Neutrophil (primary cell): ENCODE data around the gene PIK3R6.
"Not testable (repeated sequence)": the region's sequence is repeated elsewhere in the genome, so short reads cannot be mapped to it uniquely, and the experiment has no call there.

Source experiments
- H3K27ac ChIP-seq: fragments of 200-600 bp; sonication (generic); 2 replicates; pipeline ENCODE4 v1.5.1; 2016; ENCODE audit warnings: mild to moderate bottlenecking, moderate library complexity
- H3K27me3 ChIP-seq: fragments of 200-600 bp; sonication (generic); 2 replicates; pipeline ENCODE4 v1.6.0; 2016; ENCODE audit warnings: mild to moderate bottlenecking
- H3K36me3 ChIP-seq: fragments of 200-600 bp; sonication (generic); 2 replicates; pipeline ENCODE4 v1.5.1; 2017
- H3K4me1 ChIP-seq, 2 experiments: fragments of 200-600 bp in 1 of 2; sonication (generic) in 1 of 2; 1 replicate in 1 of 2; 2 replicates in 1 of 2; pipeline versions ENCODE4 v1.5.1 to v1.6.1; 2013 to 2016; ENCODE audit warnings: low read depth in 1 of 2, low read length in 1 of 2, mild to moderate bottlenecking in 1 of 2, moderate library complexity in 1 of 2; ENCODE audit not compliant: control insufficient read depth in 1 of 2, insufficient read depth in 1 of 2
- H3K4me3 ChIP-seq, 2 experiments: fragments of 200-600 bp in 1 of 2; sonication (generic) in 1 of 2; 1 replicate in 1 of 2; 2 replicates in 1 of 2; pipeline ENCODE4 v1.5.1; 2013 to 2016; ENCODE audit warnings: low read depth in 1 of 2, low read length in 1 of 2, mild to moderate bottlenecking in 1 of 2, moderate library complexity in 1 of 2
- H3K9me3 ChIP-seq: fragments of 200-600 bp; sonication (generic); 2 replicates; pipeline ENCODE4 v1.5.1; 2016
- TF ChIP-seq, protein P1 (sequence below): fragments of 200-600 bp; sonication (generic); IDR thresholded peaks from 2 replicates; pipeline ENCODE4 v1.5.1; 2016; ENCODE audit warnings: antibody characterized with exemption

The PIK3R6 gene

DNA sequence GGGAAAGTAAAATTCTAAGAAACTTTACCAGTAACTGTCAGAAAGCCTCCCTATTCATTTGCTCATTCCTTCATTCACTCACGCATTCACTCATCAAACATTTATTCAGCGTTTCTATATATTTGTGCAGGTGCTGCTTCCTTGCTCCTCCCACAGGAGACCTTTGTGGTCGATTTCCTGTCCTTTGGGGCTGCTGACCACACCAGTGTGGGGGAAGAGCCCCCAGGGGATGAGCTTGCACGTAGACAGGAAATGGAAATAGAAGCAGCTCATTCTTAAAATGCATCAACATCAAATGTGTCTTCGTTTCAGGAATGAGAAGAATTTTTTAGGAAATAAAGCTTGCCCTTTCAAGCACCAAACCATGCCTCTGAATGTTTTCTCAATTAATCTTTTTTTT is 9.6 kb downstream of the PIK3R6 start:
- peaks cover 59 to 63% of the 10 kb centered on the region in 2 experiments for H3K4me1 ChIP-seq
- no peaks in the 10 kb centered on the region for H3K36me3 ChIP-seq
- TF ChIP-seq, protein P1, sequence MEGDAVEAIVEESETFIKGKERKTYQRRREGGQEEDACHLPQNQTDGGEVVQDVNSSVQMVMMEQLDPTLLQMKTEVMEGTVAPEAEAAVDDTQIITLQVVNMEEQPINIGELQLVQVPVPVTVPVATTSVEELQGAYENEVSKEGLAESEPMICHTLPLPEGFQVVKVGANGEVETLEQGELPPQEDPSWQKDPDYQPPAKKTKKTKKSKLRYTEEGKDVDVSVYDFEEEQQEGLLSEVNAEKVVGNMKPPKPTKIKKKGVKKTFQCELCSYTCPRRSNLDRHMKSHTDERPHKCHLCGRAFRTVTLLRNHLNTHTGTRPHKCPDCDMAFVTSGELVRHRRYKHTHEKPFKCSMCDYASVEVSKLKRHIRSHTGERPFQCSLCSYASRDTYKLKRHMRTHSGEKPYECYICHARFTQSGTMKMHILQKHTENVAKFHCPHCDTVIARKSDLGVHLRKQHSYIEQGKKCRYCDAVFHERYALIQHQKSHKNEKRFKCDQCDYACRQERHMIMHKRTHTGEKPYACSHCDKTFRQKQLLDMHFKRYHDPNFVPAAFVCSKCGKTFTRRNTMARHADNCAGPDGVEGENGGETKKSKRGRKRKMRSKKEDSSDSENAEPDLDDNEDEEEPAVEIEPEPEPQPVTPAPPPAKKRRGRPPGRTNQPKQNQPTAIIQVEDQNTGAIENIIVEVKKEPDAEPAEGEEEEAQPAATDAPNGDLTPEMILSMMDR = no peak
- H3K9me3 ChIP-seq = no peaks in the 10 kb centered on the region
- no peak overlapping the region for H3K4me3 ChIP-seq
- peak overlapping the region; percentile 79 for H3K27ac ChIP-seq
- H3K27me3 ChIP-seq = no peaks in the 10 kb centered on the region

DNA sequence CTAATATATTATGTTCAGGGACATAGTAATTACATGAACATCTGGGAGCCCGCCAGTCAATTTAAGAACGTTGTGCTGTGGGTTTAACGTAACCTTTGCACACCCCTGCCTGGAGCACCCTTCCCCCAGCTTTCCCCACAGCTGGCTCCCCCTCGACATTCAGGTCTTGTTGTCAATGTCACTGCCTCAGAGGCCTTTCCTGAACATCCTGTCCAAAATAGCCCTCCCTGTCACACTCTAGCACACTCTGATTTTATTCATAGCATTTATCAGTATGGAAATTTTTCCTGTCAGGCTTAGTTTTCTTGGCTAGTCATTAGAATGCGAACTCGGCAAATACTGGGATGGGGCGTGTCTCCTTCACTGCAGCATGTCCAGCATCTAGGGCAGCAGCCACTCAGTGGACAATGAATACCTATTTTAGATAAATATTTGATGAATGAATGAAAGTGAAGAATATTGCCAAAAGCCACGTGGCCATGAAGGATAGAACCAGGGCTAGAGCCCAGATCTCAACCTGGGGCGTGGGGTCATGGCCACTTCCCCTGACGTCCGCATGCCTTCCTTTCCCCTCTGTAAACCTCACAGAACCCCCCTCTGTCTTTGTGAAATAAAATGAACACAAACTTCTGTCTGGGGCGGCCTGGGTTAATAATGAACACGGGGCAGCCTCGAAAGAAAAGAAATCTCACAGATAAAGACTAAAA is 10.5 kb downstream of the PIK3R6 start:
- TF ChIP-seq, protein P1 = no peak
- H3K4me1 ChIP-seq = peaks cover 50 to 54% of the 10 kb centered on the region in 2 experiments
- H3K27me3 ChIP-seq = no peaks in the 10 kb centered on the region
- peak overlapping the region; percentile 79 for H3K27ac ChIP-seq
- H3K9me3 ChIP-seq = no peaks in the 10 kb centered on the region
- peaks cover 4% of the 10 kb centered on the region for H3K36me3 ChIP-seq
- H3K4me3 ChIP-seq = no peak overlapping the region

DNA sequence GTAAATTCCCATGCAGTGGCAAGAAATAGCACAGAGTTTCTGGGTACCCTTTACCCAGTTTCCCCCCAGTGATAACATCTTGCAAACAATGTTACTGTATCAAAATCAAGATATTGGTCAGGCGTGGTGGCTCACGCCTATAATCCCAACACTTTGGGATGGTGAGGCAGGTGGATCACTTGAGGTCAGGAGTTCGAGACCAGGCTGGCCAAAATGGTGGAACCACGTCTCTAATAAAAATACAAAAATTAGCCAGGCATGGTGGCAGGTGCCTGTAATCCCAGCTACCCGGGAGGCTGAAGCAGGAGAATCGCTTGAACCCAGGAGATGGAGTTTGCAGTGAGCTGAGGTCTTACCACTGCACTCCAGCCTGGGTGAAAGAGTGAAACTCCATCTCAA is 11.3 kb downstream of the PIK3R6 start:
- not testable (repeated sequence) for H3K27me3 ChIP-seq, H3K4me3 ChIP-seq, H3K36me3 ChIP-seq, H3K9me3 ChIP-seq, H3K27ac ChIP-seq
- peaks cover 42 to 46% of the 10 kb centered on the region in 2 experiments for H3K4me1 ChIP-seq

DNA sequence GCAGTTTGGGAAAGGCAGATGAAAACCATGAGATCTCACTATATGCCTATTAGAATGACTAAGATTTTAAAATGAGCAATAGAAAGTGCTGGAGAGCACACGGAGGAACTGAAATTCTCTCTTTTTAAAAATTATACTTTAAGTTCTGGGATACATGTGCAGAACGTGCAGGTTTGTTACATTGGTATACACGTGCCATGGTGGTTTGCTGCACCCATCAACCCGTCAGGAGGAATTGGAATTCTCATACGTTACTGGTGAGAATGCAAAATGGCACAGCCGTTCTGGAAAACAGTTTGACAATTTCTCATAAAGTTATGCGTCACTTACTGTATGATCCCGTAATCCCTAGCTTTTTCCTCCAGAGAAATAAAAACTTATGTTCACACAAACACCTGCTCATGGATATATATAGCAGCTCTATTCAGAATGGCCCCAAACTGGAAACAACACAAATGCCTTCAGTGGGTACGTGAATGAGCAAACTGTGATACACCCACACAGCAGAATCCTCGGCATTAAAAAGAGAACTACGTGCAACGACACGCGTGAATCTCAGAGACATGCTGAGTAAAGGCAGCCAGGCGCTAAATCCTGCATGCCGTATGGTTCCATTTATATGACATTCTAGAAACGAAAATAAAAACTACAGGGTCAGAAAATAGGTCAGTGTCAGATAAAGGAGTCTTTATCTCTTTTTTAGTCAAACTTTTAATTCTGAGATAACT is 11.8 kb downstream of the PIK3R6 start:
- Histone ChIP-seq H3K27ac (no peak overlapping the region), H3K36me3 (peaks cover 4% of the 10 kb centered on the region), H3K4me3 (no peak overlapping the region), H3K9me3 (no peaks in the 10 kb centered on the region), H3K27me3 (no peaks in the 10 kb centered on the region), H3K4me1 (peaks cover 36 to 40% of the 10 kb centered on the region in 2 experiments)
- TF ChIP-seq, protein P1 = no peak

DNA sequence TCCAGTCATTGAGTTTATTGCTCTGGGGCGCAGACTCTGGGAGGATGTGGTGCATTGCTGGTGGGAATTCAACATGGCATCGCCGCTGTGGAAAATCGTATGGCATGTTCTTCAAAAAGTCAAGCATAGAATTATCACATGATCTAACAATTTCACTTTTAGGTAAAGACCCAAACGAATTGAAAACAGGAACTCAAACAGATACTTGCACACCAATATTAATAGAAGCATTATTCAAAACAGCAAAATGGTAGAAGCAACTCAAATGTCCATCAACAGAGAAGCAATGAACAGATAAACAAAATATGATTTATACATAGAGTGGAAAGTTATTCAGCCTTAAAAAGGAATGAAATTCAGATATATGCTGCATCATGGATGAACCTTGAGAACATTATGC is 15.9 kb downstream of the PIK3R6 start:
- peaks cover 36% of the 10 kb centered on the region for H3K36me3 ChIP-seq
- H3K9me3 ChIP-seq = no peaks in the 10 kb centered on the region
- peaks cover 0 to 4% of the 10 kb centered on the region in 2 experiments for H3K4me1 ChIP-seq
- H3K27ac ChIP-seq = no peak overlapping the region
- no peak overlapping the region for H3K4me3 ChIP-seq
- TF ChIP-seq, protein P1 = no peak
- H3K27me3 ChIP-seq = no peaks in the 10 kb centered on the region
